Omental fat pad (tissue), 4 donors: ENCODE data around the gene ALS2. TPM values are rescaled to one million over a fixed set of nuclear protein-coding genes. Genes with fewer than 3 reads are reported as not detected.
A peak's percentile ranks its signal among the peaks of the same experiment; 100 is the strongest.
"Not testable (repeated sequence)": the region's sequence is repeated elsewhere in the genome, so short reads cannot be mapped to it uniquely, and the experiment has no call there.

Experiments used
- ATAC-seq: fragments of 150-250 bp; one replicate; pipeline ENCODE4 v1.9.1; 2016; ENCODE audit warnings: mild to moderate bottlenecking, moderate library complexity; ENCODE audit not compliant: low FRiP score
- DNase-seq: peaks from one replicate; pipeline ENCODE4 v3.0.0-alpha.2; 2019; ENCODE audit warnings: low spot score
- CTCF ChIP-seq, 3 donors: fragments of 450-650 bp; IDR thresholded peaks; one replicate each; pipeline ENCODE4 v1.5.1; 2016 to 2017; ENCODE audit warnings: antibody characterized with exemption in 3 of 3, mild to moderate bottlenecking in 3 of 3, moderate library complexity in 2 of 3
- total RNA-seq, 4 donors: library from RNA; depleted of rRNA; stranded (reverse); fragments of >200 nt; gene quantifications; one replicate each; pipeline ENCODE4 v1.1.0, GENCODE V29; 2016

Gene ALS2
- total RNA-seq, 4 donors from 2014 or later: 13.6 to 20.4 (median 17.9) TPM

GRCh38 chr2:201816657-201817575, 36.2 kb upstream of the ALS2 start:
- ATAC-seq (no peak), DNase-seq (no peak)
- TF ChIP-seq CTCF (IDR thresholded peaks at IDR 0.05): no peak

- no peak for DNase-seq
- no peak for TF ChIP-seq CTCF (IDR thresholded peaks at IDR 0.05)
- ATAC-seq: no peak
Measured at GRCh38 chr2:201813996-201814760, 33.4 kb upstream of the ALS2 start.

GRCh38 chr2:201810604-201811003, 29.9 kb upstream of the ALS2 start:
- not testable (repeated sequence) for DNase-seq

GRCh38 chr2:201809633-201810032, 28.9 kb upstream of the ALS2 start:
- ATAC-seq (no peak), DNase-seq (no peak)
- TF ChIP-seq CTCF (IDR thresholded peaks at IDR 0.05): no peak

More at GRCh38 chr2:201810604-201811003, 29.9 kb upstream of the ALS2 start:
- ATAC-seq: not testable (repeated sequence)

DNA sequence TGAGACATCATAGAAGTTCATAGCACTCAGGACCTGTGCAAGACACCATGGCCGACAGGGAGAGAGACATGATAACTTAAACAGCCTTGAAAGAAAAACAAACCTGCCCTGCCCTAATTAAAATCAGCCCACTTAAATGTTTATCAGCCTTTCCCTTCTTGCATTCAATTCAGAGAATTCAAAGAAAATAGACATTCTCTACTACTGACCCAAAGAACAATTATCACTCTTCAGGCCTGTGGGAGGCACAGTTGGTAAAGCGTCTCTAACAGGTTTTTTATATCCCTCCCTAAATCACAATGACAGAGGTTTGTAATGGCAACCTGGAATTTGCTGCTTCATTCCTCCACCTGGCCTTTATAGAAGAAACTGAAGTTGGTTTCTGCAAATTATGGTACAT, 27.3 kb upstream of the ALS2 start:
- TF ChIP-seq CTCF (IDR thresholded peaks at IDR 0.05): no peak
- ATAC-seq (no peak), DNase-seq (no peak)

DNA sequence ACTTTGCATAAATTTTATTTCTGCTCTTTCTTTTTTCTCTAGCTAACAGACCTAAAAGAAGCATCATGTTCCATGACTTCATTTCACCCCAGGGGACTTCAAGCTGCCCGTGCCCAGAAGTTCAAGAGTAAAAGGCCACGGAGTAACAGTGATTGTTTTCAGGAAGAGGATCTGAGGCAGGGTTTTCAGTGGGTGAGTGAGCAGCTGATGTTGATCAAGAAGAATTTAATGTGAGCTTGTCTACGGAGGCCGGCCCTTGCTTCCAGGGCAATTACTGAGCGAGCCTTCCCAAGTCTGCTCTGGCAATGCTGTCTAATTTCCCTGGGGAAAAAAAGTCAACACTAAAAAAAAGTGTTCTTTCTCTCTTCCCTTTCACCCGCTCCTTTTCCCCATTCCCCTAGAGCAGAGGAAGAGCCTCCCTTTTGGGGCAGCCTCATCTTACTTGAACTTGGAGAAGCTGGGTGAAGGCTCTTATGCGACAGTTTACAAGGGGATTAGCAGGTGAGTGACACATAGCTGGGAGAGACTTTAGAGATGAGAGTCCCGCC, 26.8 kb upstream of the ALS2 start:
- TF ChIP-seq CTCF (IDR thresholded peaks at IDR 0.05): no peak
- DNase-seq (no peak), ATAC-seq (peak; percentile 32)

GRCh38 chr2:201806442-201807170, 25.9 kb upstream of the ALS2 start, which contains the start of gene CDK15:
TSS of gene CDK15 (plus strand) at chr2:201806537. CDS start at chr2:201806665, 128 bp downstream.
- ATAC-seq: no peak
- no peak for TF ChIP-seq CTCF (IDR thresholded peaks at IDR 0.05)
- no peak for DNase-seq

GRCh38 chr2:201798914-201799285, 18.2 kb upstream of the ALS2 start:
- not testable (repeated sequence) for DNase-seq, ATAC-seq
